Activated CD4-positive, alpha-beta T cell treated with anti-CD3 and anti-CD28 coated beads for 36 hours (primary cell): ENCODE results near the gene GRAMD1B. TPM values are rescaled to one million over a fixed set of nuclear protein-coding genes. Genes with fewer than 3 reads are reported as not detected.

Source experiments
- ATAC-seq: fragments of 200-7000 bp; cut with Tn5 transposase; one replicate; pipeline ENCODE4 v1.10.0; 2021; ENCODE audit warnings: mild to moderate bottlenecking, moderate library complexity
- CTCF ChIA-PET: fragments of 350-600 bp; sonication (Branson Sonifier 250); formaldehyde crosslinking; loops from one replicate; lab custom pipeline; 2021; ENCODE audit warnings: antibody characterized with exemption; lab: Charles Lee
- POLR2A ChIA-PET: fragments of 350-600 bp; sonication (Branson Sonifier 250); formaldehyde crosslinking; loops from one replicate; lab custom pipeline; 2021; ENCODE audit warnings: antibody characterized with exemption, inconsistent platforms; lab: Charles Lee
- DNase-seq: peaks from one replicate; pipeline ENCODE4 v3.0.0-alpha.2; 2020
- H3K27ac Mint-ChIP-seq: one replicate; pipeline ENCODE4 v1.8.0; 2021; ENCODE audit warnings: mixed read lengths
- H3K27me3 Mint-ChIP-seq: one replicate; pipeline ENCODE4 v1.8.0; 2021; ENCODE audit warnings: mixed read lengths
- H3K36me3 Mint-ChIP-seq: one replicate; pipeline ENCODE4 v1.8.0; 2021; ENCODE audit warnings: low read depth, mixed read lengths
- H3K4me1 Mint-ChIP-seq: one replicate; pipeline ENCODE4 v1.8.0; 2021; ENCODE audit warnings: mixed read lengths
- H3K4me3 Mint-ChIP-seq: one replicate; pipeline ENCODE4 v1.8.0; 2021; ENCODE audit warnings: mild to moderate bottlenecking, moderate library complexity, mixed read lengths
- H3K9me3 Mint-ChIP-seq: one replicate; pipeline ENCODE4 v1.8.0; 2021; ENCODE audit warnings: low read depth, mixed read lengths
- intact Hi-C, 2 experiments: fragments of 100-400 bp; cut with DNase I in 1 of 2; cut with micrococcal nuclease in 1 of 2; formaldehyde crosslinking; loops; one replicate each; pipeline versions ENCODE4 v1.14.2 to v1.15.1; 2022 to 2024; cut with DNase I, micrococcal nuclease
- total RNA-seq, 2 experiments: library from RNA; stranded (reverse); gene quantifications; one replicate each; pipeline ENCODE4 v1.2.3, GENCODE V29; 2021

GRAMD1B gene
- total RNA-seq, 2 experiments from 2014 or later = 38.6 to 45.7 TPM

GRCh38 chr11:123588864-123589262 is 158.8 kb downstream of the GRAMD1B start:
- no peak for ATAC-seq
- CTCF ChIA-PET = interaction anchor here (0.7 to 2.2 kb wide), 2 partner anchors 8 to 1021 kb away, joined by 3 to 9 read pairs; no protein-coding TSS in a partner anchor

GRCh38 chr11:123590296-123590912 is 160.3 kb downstream of the GRAMD1B start:
- DNase-seq = no peak
- peak; percentile 30 for ATAC-seq
- Mint-ChIP-seq H3K36me3 (peaks cover 8% of the 10 kb centered on the region), H3K27ac (no peak overlapping the region), H3K4me1 (no peaks in the 10 kb centered on the region), H3K27me3 (no peaks in the 10 kb centered on the region), H3K9me3 (no peaks in the 10 kb centered on the region), H3K4me3 (no peak overlapping the region)
- ChIA-PET POLR2A (no interaction called here), CTCF (interaction anchor here (2.2 kb wide), 1 partner anchor 10 kb away, joined by 9 read pairs; no protein-coding TSS in a partner anchor)
- intact Hi-C loops = no loop called here

More at GRCh38 chr11:123588864-123589262, 158.8 kb downstream of the GRAMD1B start:
- DNase-seq = no peak
- no peaks in the 10 kb centered on the region for H3K9me3 Mint-ChIP-seq
- H3K4me3 Mint-ChIP-seq = no peak overlapping the region
- POLR2A ChIA-PET = no interaction called here
- intact Hi-C loops = no loop called here
- peaks cover 5% of the 10 kb centered on the region for H3K36me3 Mint-ChIP-seq
- H3K27me3 Mint-ChIP-seq = no peaks in the 10 kb centered on the region
- no peaks in the 10 kb centered on the region for H3K4me1 Mint-ChIP-seq
- H3K27ac Mint-ChIP-seq = no peak overlapping the region

GRCh38 chr11:123593570-123593969 is 163.5 kb downstream of the GRAMD1B start:
- intact Hi-C loops = no loop called here
- no peaks in the 10 kb centered on the region for H3K4me1 Mint-ChIP-seq
- DNase-seq (no peak), ATAC-seq (no peak)
- H3K27me3 Mint-ChIP-seq = no peaks in the 10 kb centered on the region
- no peak overlapping the region for H3K27ac Mint-ChIP-seq
- CTCF ChIA-PET = no interaction called here
- H3K9me3 Mint-ChIP-seq = no peaks in the 10 kb centered on the region
- peaks cover 21% of the 10 kb centered on the region for H3K36me3 Mint-ChIP-seq
- H3K4me3 Mint-ChIP-seq = no peak overlapping the region
- POLR2A ChIA-PET = no interaction called here

GRCh38 chr11:123594188-123594901 is 164.3 kb downstream of the GRAMD1B start:
- CTCF ChIA-PET = interaction anchor here (0.8 kb wide), 1 partner anchor 500 kb away, joined by 3 read pairs; no protein-coding TSS in a partner anchor

GRCh38 chr11:123594921-123595320 is 164.9 kb downstream of the GRAMD1B start:
- intact Hi-C loops = no loop called here
- H3K27ac Mint-ChIP-seq = no peak overlapping the region
- no peaks in the 10 kb centered on the region for H3K4me1 Mint-ChIP-seq
- peaks cover 28% of the 10 kb centered on the region for H3K36me3 Mint-ChIP-seq
- no peak overlapping the region for H3K4me3 Mint-ChIP-seq
- ChIA-PET CTCF (interaction anchor here (0.8 kb wide), 1 partner anchor 500 kb away, joined by 3 read pairs; no protein-coding TSS in a partner anchor), POLR2A (interaction anchor here (0.6 kb wide), 1 partner anchor 139 kb away, joined by 3 read pairs; no protein-coding TSS in a partner anchor)
- no peaks in the 10 kb centered on the region for H3K9me3 Mint-ChIP-seq
- ATAC-seq (no peak), DNase-seq (no peak)
- H3K27me3 Mint-ChIP-seq = no peaks in the 10 kb centered on the region

More at GRCh38 chr11:123594188-123594901, 164.3 kb downstream of the GRAMD1B start:
- intact Hi-C loops = no loop called here
- Mint-ChIP-seq H3K4me3 (no peak overlapping the region), H3K27ac (no peak overlapping the region), H3K9me3 (no peaks in the 10 kb centered on the region), H3K36me3 (peaks cover 28% of the 10 kb centered on the region), H3K27me3 (no peaks in the 10 kb centered on the region), H3K4me1 (no peaks in the 10 kb centered on the region)
- POLR2A ChIA-PET = no interaction called here
- ATAC-seq (no peak), DNase-seq (no peak)

- CTCF ChIA-PET = interaction anchor here (0.7 kb wide), 1 partner anchor 12 kb away, joined by 3 read pairs; no protein-coding TSS in a partner anchor
- no peaks in the 10 kb centered on the region for H3K9me3 Mint-ChIP-seq
- ATAC-seq (no peak), DNase-seq (no peak)
- H3K4me3 Mint-ChIP-seq = no peak overlapping the region
- POLR2A ChIA-PET = interaction anchor here (0.5 kb wide), 1 partner anchor 568 kb away, joined by 5 read pairs; no protein-coding TSS in a partner anchor
- H3K4me1 Mint-ChIP-seq = no peaks in the 10 kb centered on the region
- intact Hi-C loops = no loop called here
- H3K36me3 Mint-ChIP-seq = peaks cover 34% of the 10 kb centered on the region
- no peak overlapping the region for H3K27ac Mint-ChIP-seq
- no peaks in the 10 kb centered on the region for H3K27me3 Mint-ChIP-seq
These were observed 167.8 kb downstream of the GRAMD1B start for GRCh38 chr11:123597859-123598258.

GRCh38 chr11:123601136-123601535 is 171.1 kb downstream of the GRAMD1B start:
- Mint-ChIP-seq H3K4me3 (no peak overlapping the region), H3K27me3 (no peaks in the 10 kb centered on the region), H3K4me1 (no peaks in the 10 kb centered on the region), H3K9me3 (no peaks in the 10 kb centered on the region), H3K36me3 (peaks cover 33% of the 10 kb centered on the region), H3K27ac (no peak overlapping the region)
- ChIA-PET POLR2A (no interaction called here), CTCF (interaction anchor here (0.7 kb wide), 1 partner anchor 38 kb away, joined by 3 read pairs; no protein-coding TSS in a partner anchor)
- no peak for ATAC-seq
- intact Hi-C loops = no loop called here
- DNase-seq = no peak

GRCh38 chr11:123601743-123602142 is 171.7 kb downstream of the GRAMD1B start:
- peaks cover 29% of the 10 kb centered on the region for H3K36me3 Mint-ChIP-seq

GRCh38 chr11:123603666-123604065 is 173.6 kb downstream of the GRAMD1B start:
- CTCF ChIA-PET = no interaction called here
- Mint-ChIP-seq H3K27me3 (no peaks in the 10 kb centered on the region), H3K9me3 (no peaks in the 10 kb centered on the region), H3K36me3 (peaks cover 27% of the 10 kb centered on the region), H3K4me1 (no peaks in the 10 kb centered on the region), H3K4me3 (no peak overlapping the region), H3K27ac (no peak overlapping the region)
- DNase-seq = no peak
- POLR2A ChIA-PET = no interaction called here
- intact Hi-C loops = no loop called here
- no peak for ATAC-seq

More at GRCh38 chr11:123601743-123602142, 171.7 kb downstream of the GRAMD1B start:
- no peak overlapping the region for H3K4me3 Mint-ChIP-seq
- H3K9me3 Mint-ChIP-seq = no peaks in the 10 kb centered on the region
- intact Hi-C loops = no loop called here
- no peaks in the 10 kb centered on the region for H3K4me1 Mint-ChIP-seq
- ChIA-PET CTCF (interaction anchor here (0.7 to 1.2 kb wide), 2 partner anchors 38 to 104 kb away, joined by 3 read pairs; no protein-coding TSS in a partner anchor), POLR2A (no interaction called here)
- no peak overlapping the region for H3K27ac Mint-ChIP-seq
- ATAC-seq (no peak), DNase-seq (no peak)
- no peaks in the 10 kb centered on the region for H3K27me3 Mint-ChIP-seq

- ATAC-seq = no peak
- intact Hi-C loops = no loop called here
These were observed 177.7 kb downstream of the GRAMD1B start for GRCh38 chr11:123607781-123608180.

GRCh38 chr11:123608371-123608770 is 178.3 kb downstream of the GRAMD1B start:
- Mint-ChIP-seq H3K9me3 (no peaks in the 10 kb centered on the region), H3K4me1 (no peaks in the 10 kb centered on the region), H3K4me3 (no peak overlapping the region), H3K27ac (no peak overlapping the region), H3K27me3 (no peaks in the 10 kb centered on the region), H3K36me3 (peaks cover 32% of the 10 kb centered on the region)
- CTCF ChIA-PET = interaction anchor here (0.6 to 1.2 kb wide), 3 partner anchors 28 to 232 kb away, joined by 3 to 4 read pairs (median 4); no protein-coding TSS in a partner anchor
- intact Hi-C loops = no loop called here
- ATAC-seq = no peak
- POLR2A ChIA-PET = no interaction called here
- DNase-seq = no peak

More at GRCh38 chr11:123607781-123608180, 177.7 kb downstream of the GRAMD1B start:
- no peak for DNase-seq
- H3K36me3 Mint-ChIP-seq = peaks cover 28% of the 10 kb centered on the region
- no peaks in the 10 kb centered on the region for H3K4me1 Mint-ChIP-seq
- POLR2A ChIA-PET = no interaction called here
- H3K9me3 Mint-ChIP-seq = no peaks in the 10 kb centered on the region
- no peak overlapping the region for H3K4me3 Mint-ChIP-seq
- H3K27me3 Mint-ChIP-seq = no peaks in the 10 kb centered on the region
- H3K27ac Mint-ChIP-seq = no peak overlapping the region
- CTCF ChIA-PET = interaction anchor here (0.6 to 1.2 kb wide), 3 partner anchors 27 to 233 kb away, joined by 3 to 4 read pairs (median 4); no protein-coding TSS in a partner anchor
